Activated CD4-positive, alpha-beta T cell treated with anti-CD3 and anti-CD28 coated beads for 36 hours (primary cell): ENCODE data around the gene TMEM221. TPM values are rescaled to one million over a fixed set of nuclear protein-coding genes. Genes with fewer than 3 reads are reported as not detected.
"Not testable (repeated sequence)": the region's sequence is repeated elsewhere in the genome, so short reads cannot be mapped to it uniquely, and the experiment has no call there.

ENCODE experiments used
- ATAC-seq: fragments of 200-7000 bp; cut with Tn5 transposase; one replicate; pipeline ENCODE4 v1.10.0; 2021; ENCODE audit warnings: mild to moderate bottlenecking, moderate library complexity
- CTCF ChIA-PET: fragments of 350-600 bp; sonication (Branson Sonifier 250); formaldehyde crosslinking; loops from one replicate; lab custom pipeline; 2021; ENCODE audit warnings: antibody characterized with exemption; lab: Charles Lee
- POLR2A ChIA-PET: fragments of 350-600 bp; sonication (Branson Sonifier 250); formaldehyde crosslinking; loops from one replicate; lab custom pipeline; 2021; ENCODE audit warnings: antibody characterized with exemption, inconsistent platforms; lab: Charles Lee
- DNase-seq: peaks from one replicate; pipeline ENCODE4 v3.0.0-alpha.2; 2020
- H3K27ac Mint-ChIP-seq: one replicate; pipeline ENCODE4 v1.8.0; 2021; ENCODE audit warnings: mixed read lengths
- H3K27me3 Mint-ChIP-seq: one replicate; pipeline ENCODE4 v1.8.0; 2021; ENCODE audit warnings: mixed read lengths
- H3K36me3 Mint-ChIP-seq: one replicate; pipeline ENCODE4 v1.8.0; 2021; ENCODE audit warnings: low read depth, mixed read lengths
- H3K4me1 Mint-ChIP-seq: one replicate; pipeline ENCODE4 v1.8.0; 2021; ENCODE audit warnings: mixed read lengths
- H3K4me3 Mint-ChIP-seq: one replicate; pipeline ENCODE4 v1.8.0; 2021; ENCODE audit warnings: mild to moderate bottlenecking, moderate library complexity, mixed read lengths
- H3K9me3 Mint-ChIP-seq: one replicate; pipeline ENCODE4 v1.8.0; 2021; ENCODE audit warnings: low read depth, mixed read lengths
- intact Hi-C, 2 experiments: fragments of 100-400 bp; cut with DNase I in 1 of 2; cut with micrococcal nuclease in 1 of 2; formaldehyde crosslinking; loops; one replicate each; pipeline versions ENCODE4 v1.14.2 to v1.15.1; 2022 to 2024; cut with DNase I, micrococcal nuclease
- total RNA-seq, 2 experiments: library from RNA; stranded (reverse); gene quantifications; one replicate each; pipeline ENCODE4 v1.2.3, GENCODE V29; 2021

Gene TMEM221
- total RNA-seq, 2 experiments from 2014 or later = not detected

DNA sequence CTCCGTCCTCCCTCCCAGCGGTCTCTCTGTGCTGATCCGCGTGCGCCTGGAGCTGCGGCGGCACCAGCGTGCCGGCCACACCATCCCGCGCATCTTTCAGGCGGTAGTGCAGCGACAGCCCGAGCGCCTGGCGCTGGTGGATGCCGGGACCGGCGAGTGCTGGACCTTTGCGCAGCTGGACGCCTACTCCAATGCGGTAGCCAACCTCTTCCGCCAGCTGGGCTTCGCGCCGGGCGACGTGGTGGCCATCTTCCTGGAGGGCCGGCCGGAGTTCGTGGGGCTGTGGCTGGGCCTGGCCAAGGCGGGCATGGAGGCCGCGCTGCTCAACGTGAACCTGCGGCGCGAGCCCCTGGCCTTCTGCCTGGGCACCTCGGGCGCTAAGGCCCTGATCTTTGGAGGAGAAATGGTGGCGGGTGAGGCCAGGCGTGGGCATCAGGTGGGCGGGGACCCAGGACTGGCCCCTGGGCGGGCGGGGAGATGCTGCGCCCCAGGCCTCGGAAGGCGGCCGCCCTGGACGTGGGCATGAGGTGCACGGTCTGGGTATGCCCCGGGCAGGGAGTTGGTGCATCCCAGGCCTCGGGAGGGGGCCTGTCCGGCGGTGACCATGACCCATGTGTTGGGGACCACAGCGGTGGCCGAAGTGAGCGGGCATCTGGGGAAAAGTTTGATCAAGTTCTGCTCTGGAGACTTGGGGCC, 38.2 kb upstream of the TMEM221 start:
- intact Hi-C loops = no loop called here
- Mint-ChIP-seq H3K36me3 (no peaks in the 10 kb centered on the region), H3K27ac (no peak overlapping the region), H3K9me3 (no peaks in the 10 kb centered on the region), H3K4me1 (peaks cover 3% of the 10 kb centered on the region), H3K4me3 (no peak overlapping the region), H3K27me3 (no peaks in the 10 kb centered on the region)
- CTCF ChIA-PET = interaction anchor here (0.6 kb wide), 1 partner anchor 23 kb away, joined by 3 read pairs; no protein-coding TSS in a partner anchor
- ATAC-seq (no peak), DNase-seq (no peak)
- POLR2A ChIA-PET = no interaction called here

DNA sequence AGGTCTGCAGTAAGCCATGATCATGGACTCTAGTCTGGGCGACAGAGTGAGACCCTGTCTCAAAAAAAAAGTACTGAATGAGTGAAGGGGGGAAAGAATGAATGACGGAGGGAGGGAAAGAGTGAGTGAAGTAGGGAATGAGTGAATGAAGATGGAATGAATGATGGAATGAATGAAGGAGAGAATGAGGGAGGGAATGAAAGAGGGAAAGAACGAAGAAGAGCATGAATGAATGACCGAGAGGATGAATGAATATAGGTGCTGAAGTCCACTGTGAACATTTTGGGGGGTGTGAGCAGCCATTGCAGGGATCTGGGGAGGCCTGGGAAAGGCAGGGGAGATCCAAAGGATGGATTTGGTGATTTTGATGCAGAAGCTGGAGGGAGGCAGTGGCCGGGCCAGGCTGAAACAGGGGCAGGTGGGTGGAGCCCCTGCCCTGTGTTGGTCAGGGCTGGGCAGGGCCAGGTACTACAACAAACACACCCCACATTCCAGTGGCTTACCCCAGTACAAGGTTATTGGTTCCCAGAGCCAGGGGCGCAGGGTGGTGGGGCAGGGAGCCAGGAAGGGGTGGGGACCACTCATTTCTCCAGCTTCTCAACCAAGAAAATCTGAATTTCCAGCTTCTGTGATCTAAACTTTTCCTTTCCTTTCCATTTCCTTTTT, 36.2 kb upstream of the TMEM221 start:
- POLR2A ChIA-PET = no interaction called here
- intact Hi-C loops = no loop called here
- no peaks in the 10 kb centered on the region for H3K9me3 Mint-ChIP-seq
- H3K36me3 Mint-ChIP-seq = no peaks in the 10 kb centered on the region
- DNase-seq (no peak), ATAC-seq (no peak)
- H3K4me3 Mint-ChIP-seq = no peak overlapping the region
- H3K27me3 Mint-ChIP-seq = no peaks in the 10 kb centered on the region
- CTCF ChIA-PET = interaction anchor here (0.6 kb wide), 3 partner anchors 44 to 298 kb away, joined by 3 to 7 read pairs (median 3); no protein-coding TSS in a partner anchor
- H3K4me1 Mint-ChIP-seq = peaks cover 2% of the 10 kb centered on the region
- no peak overlapping the region for H3K27ac Mint-ChIP-seq

DNA sequence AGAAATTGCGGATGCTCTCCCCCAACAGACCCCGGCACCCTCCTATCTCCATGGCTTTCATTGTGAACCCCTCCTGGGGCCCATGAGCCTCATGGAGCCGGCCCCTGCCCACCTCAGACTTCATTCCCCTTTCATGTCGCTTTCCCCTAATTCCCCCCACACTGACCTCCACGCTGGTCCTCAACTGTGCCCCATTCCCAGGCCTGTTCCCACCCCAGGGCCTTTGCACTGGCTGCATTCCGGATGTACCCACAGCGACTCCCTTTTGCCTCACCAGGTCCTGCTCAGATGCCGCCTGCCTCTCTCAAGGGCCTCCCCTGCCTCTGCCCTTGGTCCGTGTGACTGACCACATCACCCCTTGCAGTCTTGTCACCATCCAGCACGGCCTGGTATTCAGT, 35.1 kb upstream of the TMEM221 start:
- no peak overlapping the region for H3K27ac Mint-ChIP-seq
- no peaks in the 10 kb centered on the region for H3K36me3 Mint-ChIP-seq
- no peak for ATAC-seq
- DNase-seq = no peak
- intact Hi-C loops = no loop called here
- POLR2A ChIA-PET = no interaction called here
- H3K27me3 Mint-ChIP-seq = no peaks in the 10 kb centered on the region
- CTCF ChIA-PET = no interaction called here
- no peak overlapping the region for H3K4me3 Mint-ChIP-seq
- H3K9me3 Mint-ChIP-seq = no peaks in the 10 kb centered on the region
- no peaks in the 10 kb centered on the region for H3K4me1 Mint-ChIP-seq

DNA sequence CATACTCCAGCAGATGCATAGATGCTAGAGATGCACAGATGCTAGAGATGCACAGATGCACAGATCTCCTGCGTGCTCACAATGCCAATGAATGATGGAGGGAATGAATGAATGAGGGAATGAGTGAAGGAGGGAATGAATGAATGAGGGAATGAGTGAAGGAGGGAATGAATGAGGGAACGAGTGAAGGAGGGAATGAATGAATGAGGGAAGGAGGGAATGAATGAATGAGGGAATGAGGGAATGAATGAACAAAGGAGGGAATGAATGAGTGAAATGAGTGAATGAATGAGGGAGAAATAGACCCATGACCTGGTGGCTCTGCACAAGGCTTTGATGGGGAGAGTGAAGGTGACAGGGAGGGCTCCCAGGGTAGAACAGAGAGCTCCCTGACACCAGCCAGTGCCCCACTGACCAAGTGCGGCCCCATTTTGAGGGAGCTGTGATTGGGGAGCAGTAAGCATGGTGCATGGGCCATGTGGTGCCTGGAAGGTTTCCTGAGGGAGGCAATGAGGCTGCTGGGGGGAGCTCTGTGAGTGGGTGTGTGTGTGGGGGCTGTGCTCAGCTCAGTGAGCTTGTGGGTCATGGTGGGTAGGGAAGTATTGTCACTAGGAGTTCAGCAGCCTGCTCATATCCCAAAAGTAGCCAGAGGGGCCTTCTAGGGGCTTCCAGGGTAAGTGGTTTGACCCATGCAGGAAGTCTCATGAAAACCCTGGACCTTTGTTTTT, 34.6 kb upstream of the TMEM221 start:
- ChIA-PET CTCF (interaction anchor here (1.0 kb wide), 1 partner anchor 13 kb away, joined by 5 read pairs; no protein-coding TSS in a partner anchor), POLR2A (no interaction called here)
- Mint-ChIP-seq H3K27me3 (no peaks in the 10 kb centered on the region), H3K4me3 (no peak overlapping the region), H3K9me3 (no peaks in the 10 kb centered on the region), H3K36me3 (no peaks in the 10 kb centered on the region), H3K4me1 (no peaks in the 10 kb centered on the region), H3K27ac (no peak overlapping the region)
- ATAC-seq = peak; percentile 23
- intact Hi-C loops = no loop called here
- DNase-seq = no peak

DNA sequence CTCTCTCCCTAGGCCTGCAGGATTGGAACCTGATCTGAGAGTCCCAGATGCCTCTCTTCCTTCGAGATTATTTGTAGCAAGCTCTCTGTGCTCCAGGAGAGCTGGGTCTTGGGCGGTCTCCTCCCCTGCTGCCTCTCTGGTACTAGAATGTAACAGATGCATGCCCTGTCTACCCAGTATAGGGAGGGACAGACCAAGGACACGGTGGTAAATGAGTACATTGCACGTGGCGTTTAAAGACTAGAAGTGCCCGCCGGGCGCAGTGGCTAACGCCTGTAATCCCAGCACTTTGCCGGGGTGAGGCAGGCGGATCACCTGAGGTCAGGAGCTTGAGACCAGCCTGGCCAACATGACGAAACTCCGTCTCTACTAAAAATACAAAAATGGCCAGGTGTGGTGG, 33.5 kb upstream of the TMEM221 start:
- ChIA-PET POLR2A (no interaction called here), CTCF (interaction anchor here (1.0 to 2.3 kb wide), 2 partner anchors 14 to 17 kb away, joined by 5 to 6 read pairs; no protein-coding TSS in a partner anchor)
- H3K4me3 Mint-ChIP-seq = no peak overlapping the region
- no peaks in the 10 kb centered on the region for H3K27me3 Mint-ChIP-seq
- no peak for DNase-seq
- intact Hi-C loops = no loop called here
- no peaks in the 10 kb centered on the region for H3K4me1 Mint-ChIP-seq
- no peak overlapping the region for H3K27ac Mint-ChIP-seq
- no peaks in the 10 kb centered on the region for H3K9me3 Mint-ChIP-seq
- ATAC-seq = no peak
- no peaks in the 10 kb centered on the region for H3K36me3 Mint-ChIP-seq

DNA sequence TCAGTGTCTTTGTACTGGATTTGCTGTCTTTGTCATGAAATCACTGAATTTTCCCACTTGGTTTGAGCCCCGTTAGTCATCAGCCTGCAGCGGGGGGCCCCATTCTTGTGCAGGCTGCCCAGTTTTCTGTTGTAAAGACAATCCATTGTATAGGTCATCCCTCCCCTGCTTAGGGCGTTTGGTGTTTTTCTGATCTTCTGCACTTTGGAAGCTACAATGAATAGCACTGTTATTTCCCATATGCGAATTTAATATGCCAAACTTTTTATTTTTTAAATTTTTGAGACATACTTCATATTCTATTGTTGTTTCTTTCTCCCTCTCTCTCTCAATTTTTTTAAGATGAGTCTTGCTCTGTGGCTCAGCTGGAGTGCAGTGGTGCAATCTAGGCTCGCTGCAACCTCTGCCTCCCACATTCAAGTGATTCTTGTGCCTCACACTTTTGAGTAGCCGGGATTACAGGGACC, 30.9 kb upstream of the TMEM221 start:
- Mint-ChIP-seq H3K27me3 (no peaks in the 10 kb centered on the region), H3K27ac (no peak overlapping the region), H3K36me3 (no peaks in the 10 kb centered on the region), H3K4me3 (no peak overlapping the region), H3K9me3 (no peaks in the 10 kb centered on the region), H3K4me1 (no peaks in the 10 kb centered on the region)
- no peak for ATAC-seq
- CTCF ChIA-PET = interaction anchor here (1.2 kb wide), 1 partner anchor 14 kb away, joined by 3 read pairs; no protein-coding TSS in a partner anchor
- DNase-seq = no peak
- intact Hi-C loops = no loop called here
- POLR2A ChIA-PET = no interaction called here

DNA sequence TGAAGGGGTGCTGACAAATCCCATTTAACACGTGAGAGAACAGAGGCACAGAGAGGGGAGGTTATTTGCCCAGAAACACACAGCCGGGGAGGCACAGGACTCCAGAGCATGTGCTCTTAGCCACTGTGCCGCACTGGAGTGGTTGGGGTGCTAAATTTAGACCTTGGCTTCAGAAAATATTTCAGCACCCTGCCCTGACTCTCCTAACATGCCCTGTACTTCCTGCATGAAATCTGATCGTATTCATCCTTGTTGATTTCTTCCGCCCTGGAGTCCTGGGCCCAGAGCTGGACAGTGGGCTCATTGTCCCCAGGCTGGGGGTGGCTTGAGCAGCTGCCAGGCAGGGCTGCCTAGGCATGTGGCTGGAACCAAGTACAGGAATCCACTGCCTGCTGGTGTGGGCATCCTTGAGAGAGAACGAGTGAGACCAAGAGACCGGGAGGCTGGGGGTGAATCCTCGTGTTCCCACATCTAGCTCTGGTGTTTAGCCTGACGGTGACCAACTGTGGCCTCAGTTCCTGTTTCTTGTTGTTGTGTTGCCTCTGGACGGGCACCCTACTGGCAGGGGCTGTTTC, 27.2 kb upstream of the TMEM221 start:
- Mint-ChIP-seq H3K27ac (no peak overlapping the region), H3K36me3 (no peaks in the 10 kb centered on the region), H3K4me1 (peaks cover 10% of the 10 kb centered on the region), H3K27me3 (no peaks in the 10 kb centered on the region), H3K9me3 (no peaks in the 10 kb centered on the region), H3K4me3 (no peak overlapping the region)
- intact Hi-C loops = no loop called here
- ChIA-PET CTCF (no interaction called here), POLR2A (no interaction called here)
- ATAC-seq = no peak
- DNase-seq = no peak

DNA sequence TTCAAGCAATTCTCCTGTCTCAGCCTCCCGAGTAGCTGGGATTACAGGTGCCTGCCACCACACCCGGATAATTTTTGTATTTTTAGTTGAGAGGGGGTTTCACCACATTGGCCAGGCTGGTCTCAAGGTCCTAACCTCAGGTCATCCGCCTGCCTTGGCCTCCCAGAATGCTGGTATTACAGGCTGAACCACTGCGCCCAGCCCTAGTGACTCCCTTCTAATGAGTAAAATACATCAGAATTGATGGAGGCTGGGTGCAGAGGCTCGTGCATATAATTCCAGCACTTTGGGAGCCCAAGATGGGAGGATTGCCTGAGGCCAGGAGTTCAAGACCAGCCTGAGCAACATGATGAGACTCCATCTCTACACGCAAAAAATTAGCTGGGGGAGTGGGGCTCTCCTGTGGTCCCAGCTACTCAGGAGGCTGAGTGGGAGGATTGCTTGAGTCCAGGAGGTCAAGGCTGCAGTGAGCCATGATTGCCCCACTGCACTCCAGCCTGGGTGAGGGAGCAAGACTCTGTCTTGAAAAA, 26.6 kb upstream of the TMEM221 start:
- CTCF ChIA-PET = interaction anchor here (1.2 kb wide), 1 partner anchor 21 kb away, joined by 5 read pairs; no protein-coding TSS in a partner anchor
- peaks cover 11% of the 10 kb centered on the region for H3K4me1 Mint-ChIP-seq
- H3K4me3 Mint-ChIP-seq, POLR2A ChIA-PET, H3K9me3 Mint-ChIP-seq, H3K27me3 Mint-ChIP-seq, intact Hi-C loops, H3K36me3 Mint-ChIP-seq, ATAC-seq, DNase-seq, H3K27ac Mint-ChIP-seq: not testable (repeated sequence)

DNA sequence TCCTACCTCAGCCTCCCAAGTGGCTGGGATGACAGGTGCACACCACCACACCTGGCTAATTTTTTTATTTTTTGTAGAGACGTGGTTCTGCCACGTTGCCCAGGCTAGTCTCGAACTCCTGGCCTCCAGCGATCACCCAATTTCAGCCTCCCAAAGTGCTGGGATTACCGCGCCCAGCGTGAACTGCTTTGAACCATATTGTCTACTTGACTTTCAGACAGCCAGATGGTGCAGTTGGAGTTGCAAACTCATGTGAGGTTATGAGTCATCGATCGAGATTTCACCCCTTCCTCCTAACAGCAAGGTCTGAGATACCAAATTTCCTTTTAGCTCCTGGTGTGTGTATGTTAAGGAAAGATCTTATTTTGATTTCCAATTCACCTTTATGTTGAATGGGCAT, 24.6 kb upstream of the TMEM221 start:
- H3K27ac Mint-ChIP-seq = no peak overlapping the region
- no peak overlapping the region for H3K4me3 Mint-ChIP-seq
- no peaks in the 10 kb centered on the region for H3K9me3 Mint-ChIP-seq
- CTCF ChIA-PET = interaction anchor here (0.6 kb wide), 1 partner anchor 110 kb away, joined by 3 read pairs; no protein-coding TSS in a partner anchor
- POLR2A ChIA-PET = no interaction called here
- DNase-seq (peak; percentile 51), ATAC-seq (no peak)
- H3K4me1 Mint-ChIP-seq = peaks cover 21% of the 10 kb centered on the region
- H3K27me3 Mint-ChIP-seq = no peaks in the 10 kb centered on the region
- intact Hi-C loops = loop anchor here in 1 of 2 experiments (5.0 kb wide), 1 partner anchor 369 kb away; no protein-coding TSS in a partner anchor
- no peaks in the 10 kb centered on the region for H3K36me3 Mint-ChIP-seq

DNA sequence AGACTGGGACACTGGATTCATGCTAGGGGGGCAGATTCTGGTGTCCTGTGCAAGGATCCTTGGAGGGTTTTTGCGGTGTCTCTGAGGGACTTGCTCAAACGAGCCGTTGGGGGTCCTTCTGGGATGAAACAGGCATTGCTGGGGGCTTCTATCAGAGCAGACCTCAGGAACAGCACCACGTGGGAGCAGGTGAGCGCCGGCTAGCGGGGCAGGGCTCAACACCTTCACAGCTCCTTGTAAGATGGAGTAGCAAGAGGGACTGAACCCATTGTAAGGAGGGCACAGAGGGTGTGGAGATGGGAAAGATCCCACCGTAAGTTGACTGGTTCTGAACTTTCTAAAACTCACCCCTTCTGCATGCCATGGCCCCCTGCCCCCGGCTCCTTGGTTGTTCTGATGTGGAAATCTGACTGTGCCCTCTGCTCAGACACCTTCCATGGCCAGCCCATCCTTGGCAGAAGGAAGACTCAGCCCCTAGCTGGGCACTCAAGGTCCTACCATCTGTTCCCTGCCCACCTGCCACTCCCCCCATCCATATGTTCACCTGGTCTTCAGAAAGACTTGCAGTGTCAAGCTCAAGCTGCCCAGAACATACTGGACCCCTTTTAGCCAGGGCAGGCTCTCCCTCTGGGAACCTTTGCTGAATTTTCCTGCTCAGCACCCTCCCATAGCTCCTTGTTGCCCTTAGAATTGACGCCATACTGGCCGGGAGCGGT, 23.1 kb upstream of the TMEM221 start:
- CTCF ChIA-PET = interaction anchor here (0.5 to 2.6 kb wide), 4 partner anchors 24 to 77 kb away, joined by 3 to 9 read pairs (median 3); partner anchors contain the start of gene CCDC194

More for the DNA sequence above, 23.1 kb upstream of the TMEM221 start:
- POLR2A ChIA-PET = no interaction called here
- no peak overlapping the region for H3K27ac Mint-ChIP-seq
- peaks cover 21% of the 10 kb centered on the region for H3K4me1 Mint-ChIP-seq
- no peaks in the 10 kb centered on the region for H3K27me3 Mint-ChIP-seq
- no peaks in the 10 kb centered on the region for H3K9me3 Mint-ChIP-seq
- no peak for ATAC-seq
- intact Hi-C loops = loop anchor here in 1 of 2 experiments (2.0 to 5.0 kb wide), 2 partner anchors 81 to 371 kb away; no protein-coding TSS in a partner anchor
- peak overlapping the region; percentile 86 for H3K4me3 Mint-ChIP-seq
- DNase-seq = no peak
- no peaks in the 10 kb centered on the region for H3K36me3 Mint-ChIP-seq
